Peyer's patch (tissue), 4 donors: Measurements from ENCODE around the gene TENT5A.

ENCODE experiments used
- POLR2A ChIP-seq, 2 donors: fragments of 450-650 bp; IDR thresholded peaks; one replicate each; pipeline ENCODE4 v1.5.1; 2017; ENCODE audit warnings: antibody characterized with exemption in 2 of 2, mild to moderate bottlenecking in 2 of 2, moderate library complexity in 2 of 2
- TF ChIP-seq, protein P1 (sequence below), 6 experiments: fragments of 450-650 bp in 4 of 6; fragments of 200-600 bp in 2 of 6; sonication (generic) in 1 of 6; IDR thresholded peaks; one replicate each; pipeline ENCODE4 v1.5.1; 2017 to 2019; ENCODE audit warnings: antibody characterized with exemption in 6 of 6, mild to moderate bottlenecking in 3 of 6, moderate library complexity in 1 of 6

DNA sequence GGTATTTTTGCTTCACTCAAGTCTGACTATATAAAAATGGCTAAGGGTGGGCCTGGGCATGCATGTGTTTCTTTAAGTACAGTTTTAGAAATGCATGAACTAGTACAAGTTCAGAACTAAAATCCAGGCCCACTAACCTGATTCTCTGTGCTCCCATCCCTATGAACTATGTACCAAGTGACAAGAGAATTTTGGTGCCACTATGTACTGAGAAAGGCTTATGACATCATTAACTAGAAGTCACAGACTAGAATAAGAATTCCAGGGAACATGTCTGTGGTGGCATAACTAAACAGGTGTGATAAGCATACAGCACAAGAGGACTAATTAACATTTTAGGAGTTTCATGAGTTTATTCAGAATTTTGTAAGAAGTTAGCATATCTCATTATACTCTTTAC, 16.1 kb downstream of the TENT5A start:
- TF ChIP-seq, protein P1, sequence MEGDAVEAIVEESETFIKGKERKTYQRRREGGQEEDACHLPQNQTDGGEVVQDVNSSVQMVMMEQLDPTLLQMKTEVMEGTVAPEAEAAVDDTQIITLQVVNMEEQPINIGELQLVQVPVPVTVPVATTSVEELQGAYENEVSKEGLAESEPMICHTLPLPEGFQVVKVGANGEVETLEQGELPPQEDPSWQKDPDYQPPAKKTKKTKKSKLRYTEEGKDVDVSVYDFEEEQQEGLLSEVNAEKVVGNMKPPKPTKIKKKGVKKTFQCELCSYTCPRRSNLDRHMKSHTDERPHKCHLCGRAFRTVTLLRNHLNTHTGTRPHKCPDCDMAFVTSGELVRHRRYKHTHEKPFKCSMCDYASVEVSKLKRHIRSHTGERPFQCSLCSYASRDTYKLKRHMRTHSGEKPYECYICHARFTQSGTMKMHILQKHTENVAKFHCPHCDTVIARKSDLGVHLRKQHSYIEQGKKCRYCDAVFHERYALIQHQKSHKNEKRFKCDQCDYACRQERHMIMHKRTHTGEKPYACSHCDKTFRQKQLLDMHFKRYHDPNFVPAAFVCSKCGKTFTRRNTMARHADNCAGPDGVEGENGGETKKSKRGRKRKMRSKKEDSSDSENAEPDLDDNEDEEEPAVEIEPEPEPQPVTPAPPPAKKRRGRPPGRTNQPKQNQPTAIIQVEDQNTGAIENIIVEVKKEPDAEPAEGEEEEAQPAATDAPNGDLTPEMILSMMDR (IDR thresholded peaks at IDR 0.05), result no peak
- TF ChIP-seq POLR2A (IDR thresholded peaks at IDR 0.05), result no peak
